Activated T-helper 17 cell treated with anti-CD3 and anti-CD28 coated beads, Interleukin-2, amount 50 U/mL, for 72 hours (primary cell): Measurements from ENCODE around the gene BMERB1. TPM values are rescaled to one million over a fixed set of nuclear protein-coding genes. Genes with fewer than 3 reads are reported as not detected.

ENCODE experiments used
- ATAC-seq: fragments of 150-1000 bp; cut with Tn5 transposase; replicated peaks from 2 replicates; pipeline ENCODE4 v1.10.0; 2021; ENCODE audit warnings: mild to moderate bottlenecking, moderate library complexity
- H3K27ac Mint-ChIP-seq: one replicate; pipeline ENCODE4 v1.8.0; 2022; ENCODE audit warnings: mixed read lengths
- H3K27me3 Mint-ChIP-seq: one replicate; pipeline ENCODE4 v1.8.0; 2022; ENCODE audit warnings: mixed read lengths
- H3K36me3 Mint-ChIP-seq: one replicate; pipeline ENCODE4 v1.8.0; 2022; ENCODE audit warnings: low read depth, mild to moderate bottlenecking, mixed read lengths
- H3K4me1 Mint-ChIP-seq: one replicate; pipeline ENCODE4 v1.8.0; 2022; ENCODE audit warnings: mixed read lengths
- H3K4me3 Mint-ChIP-seq: one replicate; pipeline ENCODE4 v1.8.0; 2022; ENCODE audit warnings: mild to moderate bottlenecking, mixed read lengths
- H3K9me3 Mint-ChIP-seq: one replicate; pipeline ENCODE4 v1.8.0; 2022; ENCODE audit warnings: mixed read lengths
- total RNA-seq, 2 donors: library from RNA; stranded (reverse); gene quantifications; one replicate each; pipeline ENCODE4 v1.2.3, GENCODE V29; 2022

Gene BMERB1
- total RNA-seq, 2 donors from 2014 or later, result 7.0 to 19.3 TPM

GRCh38 chr16:15490123-15490711 lies 55.8 kb downstream of the BMERB1 start:
- ATAC-seq, result no peak
- Mint-ChIP-seq H3K4me1 (peaks cover 13% of the 10 kb centered on the region), H3K9me3 (no peaks in the 10 kb centered on the region), H3K27me3 (no peaks in the 10 kb centered on the region), H3K36me3 (no peaks in the 10 kb centered on the region), H3K4me3 (peak overlapping the region; percentile 74), H3K27ac (peak overlapping the region; percentile 92)

- Mint-ChIP-seq H3K27me3 (no peaks in the 10 kb centered on the region), H3K4me3 (no peak overlapping the region), H3K9me3 (no peaks in the 10 kb centered on the region), H3K4me1 (peaks cover 19% of the 10 kb centered on the region), H3K27ac (peak overlapping the region; percentile 44), H3K36me3 (no peaks in the 10 kb centered on the region)
- no peak for ATAC-seq
These were observed 57.0 kb downstream of the BMERB1 start for GRCh38 chr16:15491411-15491810.

- no peak overlapping the region for H3K4me3 Mint-ChIP-seq
- no peaks in the 10 kb centered on the region for H3K36me3 Mint-ChIP-seq
- H3K4me1 Mint-ChIP-seq, result peaks cover 19% of the 10 kb centered on the region
- ATAC-seq, result no peak
- no peaks in the 10 kb centered on the region for H3K27me3 Mint-ChIP-seq
- peak overlapping the region; percentile 44 for H3K27ac Mint-ChIP-seq
- H3K9me3 Mint-ChIP-seq, result no peaks in the 10 kb centered on the region
These were observed 57.8 kb downstream of the BMERB1 start for GRCh38 chr16:15492091-15492740.

GRCh38 chr16:15493466-15494180 lies 59.2 kb downstream of the BMERB1 start:
- peak overlapping the region; percentile 3 for H3K27ac Mint-ChIP-seq
- no peaks in the 10 kb centered on the region for H3K27me3 Mint-ChIP-seq
- H3K4me3 Mint-ChIP-seq, result peak overlapping the region; percentile 14

GRCh38 chr16:15494236-15494635 lies 59.8 kb downstream of the BMERB1 start:
- no peaks in the 10 kb centered on the region for H3K27me3 Mint-ChIP-seq
- peak; percentile 78 for ATAC-seq
- H3K36me3 Mint-ChIP-seq, result no peaks in the 10 kb centered on the region
- peak overlapping the region; percentile 3 for H3K27ac Mint-ChIP-seq
- peaks cover 19% of the 10 kb centered on the region for H3K4me1 Mint-ChIP-seq
- no peaks in the 10 kb centered on the region for H3K9me3 Mint-ChIP-seq
- peak overlapping the region; percentile 14 for H3K4me3 Mint-ChIP-seq

More at GRCh38 chr16:15493466-15494180, 59.2 kb downstream of the BMERB1 start:
- Mint-ChIP-seq H3K36me3 (no peaks in the 10 kb centered on the region), H3K4me1 (peaks cover 19% of the 10 kb centered on the region), H3K9me3 (no peaks in the 10 kb centered on the region)
- no peak for ATAC-seq

- Mint-ChIP-seq H3K27ac (peak overlapping the region; percentile 13), H3K9me3 (no peaks in the 10 kb centered on the region)
These were observed 61.5 kb downstream of the BMERB1 start for GRCh38 chr16:15495898-15496297.

GRCh38 chr16:15498427-15499175 lies 64.2 kb downstream of the BMERB1 start:
- H3K4me1 Mint-ChIP-seq, result peaks cover 7% of the 10 kb centered on the region
- no peaks in the 10 kb centered on the region for H3K27me3 Mint-ChIP-seq
- no peak overlapping the region for H3K27ac Mint-ChIP-seq

More at GRCh38 chr16:15495898-15496297, 61.5 kb downstream of the BMERB1 start:
- Mint-ChIP-seq H3K36me3 (no peaks in the 10 kb centered on the region), H3K4me3 (no peak overlapping the region), H3K27me3 (no peaks in the 10 kb centered on the region), H3K4me1 (peaks cover 11% of the 10 kb centered on the region)
- peak; percentile 28 for ATAC-seq

GRCh38 chr16:15502041-15502725 lies 67.8 kb downstream of the BMERB1 start:
- H3K27ac Mint-ChIP-seq, result no peak overlapping the region
- H3K4me1 Mint-ChIP-seq, result no peaks in the 10 kb centered on the region
- no peak overlapping the region for H3K4me3 Mint-ChIP-seq
- H3K27me3 Mint-ChIP-seq, result no peaks in the 10 kb centered on the region
- H3K36me3 Mint-ChIP-seq, result no peaks in the 10 kb centered on the region
- H3K9me3 Mint-ChIP-seq, result no peaks in the 10 kb centered on the region
- ATAC-seq, result peak; percentile 31

More at GRCh38 chr16:15498427-15499175, 64.2 kb downstream of the BMERB1 start:
- no peaks in the 10 kb centered on the region for H3K9me3 Mint-ChIP-seq
- no peak overlapping the region for H3K4me3 Mint-ChIP-seq
- ATAC-seq, result no peak
- no peaks in the 10 kb centered on the region for H3K36me3 Mint-ChIP-seq

- Mint-ChIP-seq H3K9me3 (no peaks in the 10 kb centered on the region), H3K4me1 (peaks cover 8% of the 10 kb centered on the region), H3K36me3 (no peaks in the 10 kb centered on the region), H3K27me3 (no peaks in the 10 kb centered on the region), H3K4me3 (no peak overlapping the region), H3K27ac (no peak overlapping the region)
- ATAC-seq, result no peak
These were observed 72.1 kb downstream of the BMERB1 start for GRCh38 chr16:15506441-15506840.

- Mint-ChIP-seq H3K27ac (no peak overlapping the region), H3K27me3 (no peaks in the 10 kb centered on the region), H3K4me1 (peaks cover 8% of the 10 kb centered on the region), H3K4me3 (no peak overlapping the region), H3K9me3 (no peaks in the 10 kb centered on the region), H3K36me3 (no peaks in the 10 kb centered on the region)
- no peak for ATAC-seq
These were observed 73.0 kb downstream of the BMERB1 start for GRCh38 chr16:15507301-15507958.

- Mint-ChIP-seq H3K36me3 (no peaks in the 10 kb centered on the region), H3K27ac (no peak overlapping the region)
- no peak for ATAC-seq
These were observed 73.7 kb downstream of the BMERB1 start for GRCh38 chr16:15507959-15508627.

GRCh38 chr16:15509051-15509592 lies 74.7 kb downstream of the BMERB1 start:
- Mint-ChIP-seq H3K27me3 (no peaks in the 10 kb centered on the region), H3K36me3 (no peaks in the 10 kb centered on the region), H3K27ac (peak overlapping the region; percentile 79), H3K9me3 (no peaks in the 10 kb centered on the region), H3K4me1 (peaks cover 8% of the 10 kb centered on the region), H3K4me3 (peak overlapping the region; percentile 50)
- ATAC-seq, result peak; percentile 91

More at GRCh38 chr16:15507959-15508627, 73.7 kb downstream of the BMERB1 start:
- H3K27me3 Mint-ChIP-seq, result no peaks in the 10 kb centered on the region
- H3K4me1 Mint-ChIP-seq, result peaks cover 8% of the 10 kb centered on the region
- no peaks in the 10 kb centered on the region for H3K9me3 Mint-ChIP-seq
- H3K4me3 Mint-ChIP-seq, result no peak overlapping the region
